Nucleus accumbens (tissue), 56 donors: ENCODE measurements around the gene CCM2.
"Not testable (repeated sequence)": the region's sequence is repeated elsewhere in the genome, so short reads cannot be mapped to it uniquely, and the experiment has no call there.

Source experiments
- DNase-seq, 56 donors: peaks; one replicate each; lab custom pipeline; 2025; lab: John Stamatoyannopoulos, UW

The CCM2 gene

GRCh38 chr7:45028138-45028919, 28.3 kb downstream of the CCM2 start:
- DNase-seq, result peak in 4 of 56 donors; percentile 8 to 21 (median 12)

- peak in 1 of 56 donors; percentile 20 for DNase-seq
These were observed 28.9 kb downstream of the CCM2 start for GRCh38 chr7:45028920-45029344.

- peak in 25 of 56 donors; percentile 4 to 70 (median 32) for DNase-seq
These were observed 31.8 kb downstream of the CCM2 start for GRCh38 chr7:45031829-45032228.

- DNase-seq, result no peak
These were observed 32.4 kb downstream of the CCM2 start for GRCh38 chr7:45032421-45032820.

GRCh38 chr7:45033261-45033930, 33.4 kb downstream of the CCM2 start:
- DNase-seq, result no peak

- peak in 2 of 56 donors; percentile 4 to 9 for DNase-seq
These were observed 33.9 kb downstream of the CCM2 start for GRCh38 chr7:45033931-45034290.

GRCh38 chr7:45034710-45035109, 34.7 kb downstream of the CCM2 start:
- not testable (repeated sequence) for DNase-seq

- no peak for DNase-seq
These were observed 35.4 kb downstream of the CCM2 start for GRCh38 chr7:45035371-45035770.

- DNase-seq, result no peak
These were observed 35.9 kb downstream of the CCM2 start for GRCh38 chr7:45035893-45036292.

- no peak for DNase-seq
These were observed 36.3 kb downstream of the CCM2 start for GRCh38 chr7:45036317-45036716.

GRCh38 chr7:45036796-45037195, 36.8 kb downstream of the CCM2 start:
- no peak for DNase-seq

- DNase-seq, result no peak
These were observed 37.9 kb downstream of the CCM2 start for GRCh38 chr7:45037876-45038275.

GRCh38 chr7:45039106-45039505, 39.1 kb downstream of the CCM2 start:
- no peak for DNase-seq

- DNase-seq, result no peak
These were observed 44.3 kb downstream of the CCM2 start for GRCh38 chr7:45044338-45044737.

- no peak for DNase-seq
These were observed 48.7 kb downstream of the CCM2 start for GRCh38 chr7:45048748-45049147.

- no peak for DNase-seq
These were observed 50.2 kb downstream of the CCM2 start for GRCh38 chr7:45050198-45050597.

- no peak for DNase-seq
These were observed 52.0 kb downstream of the CCM2 start for GRCh38 chr7:45052011-45052410.

GRCh38 chr7:45053401-45053800, 53.4 kb downstream of the CCM2 start:
- DNase-seq, result no peak

GRCh38 chr7:45053941-45054340, 53.9 kb downstream of the CCM2 start:
- DNase-seq, result no peak

- no peak for DNase-seq
These were observed 54.4 kb downstream of the CCM2 start for GRCh38 chr7:45054442-45054841.

- no peak for DNase-seq
These were observed 55.0 kb downstream of the CCM2 start for GRCh38 chr7:45055016-45055415.

GRCh38 chr7:45055594-45056219, 55.7 kb downstream of the CCM2 start:
- no peak for DNase-seq
